Airway epithelial cell (primary cell): ENCODE results near the gene SPACA9. TPM values are rescaled to one million over a fixed set of nuclear protein-coding genes. Genes with fewer than 3 reads are reported as not detected.

Source experiments
- total RNA-seq: library from RNA; depleted of rRNA; stranded (reverse); fragments of >200 nt; gene quantifications from 2 replicates; pipeline ENCODE4 v1.2.3, GENCODE V29; 2015

The SPACA9 gene
- total RNA-seq: 2.4 and 6.6 TPM in 2 replicates

DNA sequence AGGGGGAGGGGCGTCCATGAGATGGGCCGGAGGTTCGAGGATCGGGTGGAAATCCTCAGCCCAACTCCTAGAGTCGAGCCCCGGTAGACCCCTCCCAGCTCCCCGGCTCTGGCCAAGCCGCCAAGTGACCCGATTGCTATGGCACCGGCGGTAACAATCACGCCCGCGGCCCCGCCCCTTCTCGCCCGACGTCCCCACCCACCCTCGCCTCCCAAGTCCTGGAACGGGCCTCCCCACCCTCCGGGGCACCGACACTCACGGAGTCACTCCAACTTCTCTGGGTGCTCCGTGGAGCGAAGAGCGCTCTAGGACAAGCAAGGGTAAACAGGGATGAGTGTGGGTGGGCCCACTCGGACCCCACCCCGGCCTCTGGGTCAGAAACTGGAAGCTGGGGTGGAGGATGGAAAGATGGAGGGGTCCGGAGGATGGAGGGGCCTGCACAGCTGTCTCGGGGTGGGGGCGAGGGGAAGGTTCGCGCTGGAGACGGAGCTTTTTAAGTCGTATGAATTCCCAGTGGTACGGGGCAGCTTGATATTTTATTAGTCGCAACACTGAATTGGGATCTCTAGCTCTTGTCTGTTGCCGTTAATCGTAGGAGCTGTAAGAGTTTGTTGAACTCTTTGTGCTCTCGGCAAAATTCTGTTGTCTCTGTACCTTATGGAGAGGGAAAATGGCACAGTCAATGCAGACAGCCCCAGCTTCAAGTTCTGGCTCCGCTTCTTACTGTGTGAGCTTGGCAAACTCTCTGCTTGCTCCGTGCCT lies at the start of gene SPACA9:
TSS of gene SPACA9 (plus strand) at position 204 of the 762 bp plus-strand sequence. CDS start 5,050 bp downstream, outside the sequence.

DNA sequence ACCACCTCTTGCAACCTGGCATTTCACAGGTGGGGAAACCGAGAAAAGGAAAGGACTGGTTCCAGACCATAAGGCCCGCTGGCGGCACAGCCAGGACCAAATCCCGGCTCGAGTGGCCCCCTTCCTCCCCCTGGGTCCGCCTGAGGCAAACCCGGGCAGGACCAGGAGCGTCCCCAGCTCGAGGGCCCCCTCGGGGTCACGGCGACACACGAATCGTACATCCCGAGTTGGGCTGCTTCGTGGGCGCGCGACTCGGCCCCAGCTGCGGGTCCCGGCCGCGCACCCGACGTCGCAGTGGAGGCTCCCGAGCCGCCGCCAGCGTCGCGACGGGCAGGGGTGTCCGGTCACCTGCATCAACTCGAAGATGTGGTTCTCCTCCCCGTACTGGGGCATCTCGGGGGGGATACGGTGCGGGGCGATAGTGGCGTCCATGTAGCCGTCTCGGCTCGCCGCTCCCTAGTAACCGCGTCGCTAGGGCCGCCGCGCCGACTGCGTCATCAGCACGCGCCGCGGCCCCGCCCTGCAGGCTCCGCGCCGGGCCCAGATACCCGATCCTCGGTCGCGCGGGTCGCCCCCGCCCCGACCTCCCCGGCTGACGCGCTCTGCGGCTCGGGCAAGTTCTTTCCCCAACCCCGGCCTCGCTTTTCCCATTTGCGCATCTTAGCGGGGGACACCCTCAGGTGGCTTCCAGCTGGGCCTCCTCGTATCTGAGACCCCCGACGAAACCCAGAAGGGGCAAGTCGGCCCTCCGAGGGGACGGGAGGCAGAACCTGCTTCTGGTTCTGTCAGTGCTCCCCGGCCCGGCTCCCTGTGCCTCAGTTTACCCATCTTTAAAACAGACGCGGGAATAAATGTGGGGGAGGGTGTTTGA lies 639 bp upstream of the SPACA9 start, which contains the start of gene AK8:
TSS of gene AK8 (minus strand) at position 461 of the 871 bp plus-strand sequence. CDS start at position 432, 29 bp downstream.

Other genes starting within 250 kb of the SPACA9 start
- 8.4 and 8.9 TPM in 2 replicates for gene DDX31, start 208.9 kb upstream of the SPACA9 start, total RNA-seq
- gene GTF3C4, start 208.4 kb upstream of the SPACA9 start, total RNA-seq: 9.2 and 11.8 TPM in 2 replicates
- 0.28 and 0.85 TPM in 2 replicates for gene AK8, start 614 bp upstream of the SPACA9 start, total RNA-seq
- 14.9 and 15.5 TPM in 2 replicates for gene TSC1, start 65.7 kb downstream of the SPACA9 start, total RNA-seq
- gene GFI1B, start 99.8 kb downstream of the SPACA9 start, total RNA-seq: not detected in 2 replicates
- 45.1 and 55.0 TPM in 2 replicates for gene GTF3C5, start 152.1 kb downstream of the SPACA9 start, total RNA-seq
- 1.5 TPM in 2 replicates for gene CEL, start 183.1 kb downstream of the SPACA9 start, total RNA-seq
- gene RALGDS, start 242.3 kb downstream of the SPACA9 start, total RNA-seq: 28.9 and 39.0 TPM in 2 replicates